OCI-LY7 (cell line): Measurements from ENCODE around the gene PDZRN3.

Experiments
- CTCF ChIP-seq: fragments of 200-600 bp; sonication (generic); conservative IDR thresholded peaks from 2 replicates; pipeline ENCODE4 v1.5.1; 2014; ENCODE audit warnings: mild to moderate bottlenecking, antibody characterized with exemption, low read length, moderate library complexity, mixed read lengths
- EZH2phosphoT487 ChIP-seq: fragments of 200-600 bp; sonication (generic); IDR thresholded peaks from 2 replicates; pipeline ENCODE4 v1.6.1; 2018; ENCODE audit warnings: low read depth, borderline replicate concordance, mild to moderate bottlenecking, mixed run types, antibody characterized with exemption, low read length, moderate library complexity, mixed read lengths

GRCh38 chr3:73503781-73504180, 121.0 kb downstream of the PDZRN3 start:
- TF ChIP-seq EZH2phosphoT487 (no peak), CTCF (no peak)
